Measurements from ENCODE around the gene DDC.
"Not testable (repeated sequence)": the region's sequence is repeated elsewhere in the genome, so short reads cannot be mapped to it uniquely, and the experiment has no call there.

Gene DDC

GRCh38 chr7:50466815-50467585 lies 98.2 kb downstream of the DDC start:
- ChIA-PET POLR2A (no interaction called here), CTCF (interaction anchor here (0.7 to 4.2 kb wide), 30 partner anchors 9 to 900 kb away, joined by 3 to 27 read pairs (median 4); partner anchors contain the start of gene ZPBP)
- no peak for TF ChIP-seq CTCF (IDR thresholded peaks at IDR 0.05; ENCODE audit: control extremely low read depth, extremely low read depth, low read depth, missing control alignments)
- no peak for DNase-seq (ENCODE audit: extremely low spot score)

GRCh38 chr7:50463035-50463434 lies 102.2 kb downstream of the DDC start:
- POLR2A ChIA-PET = no interaction called here
- no peak for DNase-seq (ENCODE audit: extremely low spot score)
- TF ChIP-seq CTCF (IDR thresholded peaks at IDR 0.05; ENCODE audit: control extremely low read depth, extremely low read depth, low read depth, missing control alignments) = no peak
- CTCF ChIA-PET = interaction anchor here (1.0 to 1.6 kb wide), 3 partner anchors 166 to 698 kb away, joined by 3 to 4 read pairs (median 4); no protein-coding TSS in a partner anchor

- no peak for TF ChIP-seq CTCF (IDR thresholded peaks at IDR 0.05; ENCODE audit: control extremely low read depth, extremely low read depth, low read depth, missing control alignments)
- ChIA-PET CTCF (interaction anchor here (1.0 to 1.2 kb wide), 3 partner anchors 167 to 698 kb away, joined by 3 to 4 read pairs (median 3); no protein-coding TSS in a partner anchor), POLR2A (no interaction called here)
- no peak for DNase-seq (ENCODE audit: extremely low spot score)
Observed at GRCh38 chr7:50462361-50462760, 102.8 kb downstream of the DDC start.

- DNase-seq (ENCODE audit: extremely low spot score) = no peak
- POLR2A ChIA-PET = no interaction called here
- TF ChIP-seq CTCF (IDR thresholded peaks at IDR 0.05; ENCODE audit: control extremely low read depth, extremely low read depth, low read depth, missing control alignments) = no peak
- CTCF ChIA-PET = interaction anchor here (1.0 to 1.4 kb wide), 2 partner anchors 218 to 699 kb away, joined by 3 read pairs; no protein-coding TSS in a partner anchor
Observed at GRCh38 chr7:50461695-50462094, 103.5 kb downstream of the DDC start.

- POLR2A ChIA-PET; DNase-seq (ENCODE audit: extremely low spot score); CTCF ChIA-PET: not testable (repeated sequence)
Observed at GRCh38 chr7:50459183-50459582, 106.0 kb downstream of the DDC start.

GRCh38 chr7:50458651-50459050 lies 106.6 kb downstream of the DDC start:
- DNase-seq (ENCODE audit: extremely low spot score); POLR2A ChIA-PET: not testable (repeated sequence)
- CTCF ChIA-PET = interaction anchor here (0.9 kb wide), 1 partner anchor 9 kb away, joined by 5 read pairs; no protein-coding TSS in a partner anchor

- no peak for TF ChIP-seq CTCF (IDR thresholded peaks at IDR 0.05; ENCODE audit: control extremely low read depth, extremely low read depth, low read depth, missing control alignments)
- ChIA-PET CTCF (interaction anchor here (1.0 kb wide), 1 partner anchor 11 kb away, joined by 3 read pairs; no protein-coding TSS in a partner anchor), POLR2A (interaction anchor here (1.2 kb wide), 1 partner anchor 30 kb away, joined by 3 read pairs; no protein-coding TSS in a partner anchor)
- DNase-seq (ENCODE audit: extremely low spot score) = no peak
Observed at GRCh38 chr7:50456371-50457123, 108.7 kb downstream of the DDC start.
